ENCODE measurements around the gene EHMT2.
"Not testable (repeated sequence)": the region's sequence is repeated elsewhere in the genome, so short reads cannot be mapped to it uniquely, and the experiment has no call there.

The EHMT2 gene

DNA sequence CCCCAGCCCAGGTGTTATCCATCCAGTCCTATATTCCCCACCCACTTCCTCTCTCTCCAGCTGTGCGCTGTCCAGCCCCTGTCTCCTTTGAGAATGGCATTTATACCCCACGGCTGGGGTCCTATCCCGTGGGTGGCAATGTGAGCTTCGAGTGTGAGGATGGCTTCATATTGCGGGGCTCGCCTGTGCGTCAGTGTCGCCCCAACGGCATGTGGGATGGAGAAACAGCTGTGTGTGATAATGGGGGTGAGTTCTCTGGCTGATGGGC, 31.1 kb upstream of the EHMT2 start:
- no peaks in the 10 kb centered on the region for H3K36me3 Mint-ChIP-seq (ENCODE audit: insufficient read depth)
- no peak overlapping the region for H3K4me3 Mint-ChIP-seq
- H3K27ac Mint-ChIP-seq (ENCODE audit: low read depth), result no peak overlapping the region
- no peaks in the 10 kb centered on the region for H3K4me1 Mint-ChIP-seq
- no peaks in the 10 kb centered on the region for H3K9me3 Mint-ChIP-seq
- H3K27me3 Mint-ChIP-seq, result peaks cover 9% of the 10 kb centered on the region
- DNase-seq (ENCODE audit: low spot score in 2 of 2) (no peak), ATAC-seq (replicated peaks; ENCODE audit: extremely low read depth, poor library complexity, severe bottlenecking) (no peak)

DNA sequence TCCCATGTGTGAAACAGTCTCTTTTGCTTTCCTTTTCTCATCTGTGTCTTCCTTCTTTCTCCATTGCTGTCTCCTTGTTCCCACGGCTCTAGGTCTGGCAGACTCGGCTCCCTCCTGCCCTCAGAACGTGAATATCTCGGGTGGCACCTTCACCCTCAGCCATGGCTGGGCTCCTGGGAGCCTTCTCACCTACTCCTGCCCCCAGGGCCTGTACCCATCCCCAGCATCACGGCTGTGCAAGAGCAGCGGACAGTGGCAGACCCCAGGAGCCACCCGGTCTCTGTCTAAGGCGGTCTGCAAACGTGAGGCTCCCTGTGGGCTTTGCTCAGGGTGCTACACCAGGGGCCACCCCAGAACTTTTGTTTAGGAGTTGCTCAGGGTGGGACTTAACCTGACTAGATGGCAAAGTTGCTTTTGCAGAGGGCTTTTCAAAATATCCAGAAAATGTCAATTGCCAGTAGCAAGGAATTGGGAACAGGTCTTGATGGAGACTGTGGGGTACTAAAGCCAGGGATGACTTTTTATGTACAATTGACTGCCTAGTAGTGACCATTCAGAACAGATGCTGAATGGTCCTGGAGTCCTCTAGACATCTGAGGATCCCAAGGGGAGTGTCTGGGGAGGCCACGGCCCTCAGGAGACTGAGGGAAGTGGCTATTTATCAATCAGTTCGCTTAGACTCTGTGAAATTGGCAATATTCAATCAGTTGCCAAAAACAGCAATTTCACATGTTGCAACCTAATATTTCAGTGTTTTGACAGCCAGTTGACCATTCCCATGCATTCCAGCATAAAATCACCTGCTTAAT, 30.6 kb upstream of the EHMT2 start:
- Mint-ChIP-seq H3K27ac (ENCODE audit: low read depth) (no peak overlapping the region), H3K36me3 (ENCODE audit: insufficient read depth) (no peaks in the 10 kb centered on the region), H3K4me1 (no peaks in the 10 kb centered on the region), H3K4me3 (no peak overlapping the region), H3K27me3 (peaks cover 3% of the 10 kb centered on the region), H3K9me3 (no peaks in the 10 kb centered on the region)
- DNase-seq (ENCODE audit: low spot score in 2 of 2) (no peak), ATAC-seq (replicated peaks; ENCODE audit: extremely low read depth, poor library complexity, severe bottlenecking) (no peak)

DNA sequence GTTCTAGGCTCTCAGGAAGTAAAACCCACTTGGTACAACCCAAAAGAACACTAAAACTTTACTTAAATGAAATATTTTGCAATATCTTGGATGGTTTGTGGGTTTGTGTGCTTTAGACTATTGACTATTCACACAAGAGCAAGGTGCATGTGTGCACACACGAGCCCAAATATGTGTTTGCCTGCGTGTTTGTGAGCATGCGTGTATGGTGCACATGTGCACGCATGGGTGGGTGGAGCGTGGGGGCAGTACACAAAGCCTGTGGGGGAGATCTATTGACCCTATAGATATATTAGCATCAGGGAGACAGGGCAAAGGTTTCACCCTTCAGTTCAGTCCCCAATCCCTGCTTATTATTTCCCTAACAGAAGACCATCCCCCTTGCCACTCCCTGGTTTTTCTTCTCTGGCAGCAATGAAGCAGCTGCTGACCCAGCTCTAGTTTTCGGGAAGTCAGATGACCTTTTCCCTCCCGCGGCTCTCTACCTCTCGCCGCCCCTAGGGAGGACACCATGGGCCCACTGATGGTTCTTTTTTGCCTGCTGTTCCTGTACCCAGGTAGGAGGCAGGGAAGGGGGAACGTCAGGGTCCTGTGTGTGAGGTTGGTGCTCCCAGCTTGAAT, 29.9 kb upstream of the EHMT2 start, which contains the start of gene C2:
C2 (plus strand) TSS at position 476 of the 621 bp plus-strand sequence; CDS start at position 512, 36 bp downstream.
- Mint-ChIP-seq H3K27me3 (no peaks in the 10 kb centered on the region), H3K9me3 (no peaks in the 10 kb centered on the region), H3K27ac (ENCODE audit: low read depth) (no peak within 1 kb of the TSS), H3K36me3 (ENCODE audit: insufficient read depth) (no peaks in the 10 kb centered on the region), H3K4me1 (no peaks in the 10 kb centered on the region), H3K4me3 (no peak within 1 kb of the TSS)
- ATAC-seq (replicated peaks; ENCODE audit: extremely low read depth, poor library complexity, severe bottlenecking) (no peak), DNase-seq (ENCODE audit: low spot score in 2 of 2) (no peak)

DNA sequence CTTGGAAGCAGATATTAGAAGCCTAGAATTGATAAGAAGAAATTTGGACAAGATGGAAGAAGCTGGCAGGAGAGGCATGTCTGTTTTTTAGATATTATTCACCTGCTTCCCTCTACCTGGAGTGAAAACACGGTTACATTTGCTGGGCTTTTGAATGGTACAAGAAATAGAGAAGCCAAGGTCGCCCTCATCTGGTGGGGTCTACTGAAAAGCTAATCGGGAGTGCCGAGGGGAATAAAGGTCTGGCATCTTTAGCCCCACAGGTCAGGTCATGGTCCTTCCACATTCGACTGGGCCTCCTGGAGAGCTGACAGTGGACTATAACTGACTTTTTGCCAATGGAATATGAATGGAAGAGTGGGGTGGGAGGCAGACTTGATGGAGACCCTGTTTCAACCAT, 25.4 kb upstream of the EHMT2 start:
- Mint-ChIP-seq H3K4me1 (no peaks in the 10 kb centered on the region), H3K9me3 (no peaks in the 10 kb centered on the region), H3K27ac (ENCODE audit: low read depth) (no peak overlapping the region), H3K36me3 (ENCODE audit: insufficient read depth) (no peaks in the 10 kb centered on the region), H3K4me3 (no peak overlapping the region), H3K27me3 (no peaks in the 10 kb centered on the region)
- ATAC-seq (replicated peaks; ENCODE audit: extremely low read depth, poor library complexity, severe bottlenecking) (no peak), DNase-seq (ENCODE audit: low spot score in 2 of 2) (no peak)

DNA sequence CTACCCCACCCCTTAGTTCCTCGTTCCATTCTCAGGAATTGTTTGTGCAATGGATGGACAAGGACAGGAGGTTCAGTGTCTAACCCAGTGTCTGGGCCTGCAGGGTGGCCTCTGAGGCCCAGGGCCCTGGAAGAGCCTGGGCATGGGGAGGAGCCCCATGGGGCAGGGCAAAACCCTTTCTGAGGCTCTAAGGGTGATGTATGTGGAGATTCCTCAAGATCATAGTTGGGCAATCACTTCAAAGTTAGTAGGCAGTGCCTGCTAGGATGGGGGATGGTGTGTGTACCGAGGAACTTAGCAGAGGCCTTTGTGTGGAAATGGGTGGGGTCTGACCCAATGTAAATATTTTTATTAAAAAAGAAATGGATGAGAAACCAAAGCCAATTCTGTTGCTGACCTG, 23.3 kb upstream of the EHMT2 start:
- peaks cover 5% of the 10 kb centered on the region for H3K27me3 Mint-ChIP-seq
- DNase-seq (ENCODE audit: low spot score in 2 of 2), result no peak
- no peaks in the 10 kb centered on the region for H3K4me1 Mint-ChIP-seq
- ATAC-seq (replicated peaks; ENCODE audit: extremely low read depth, poor library complexity, severe bottlenecking), result no peak
- no peaks in the 10 kb centered on the region for H3K36me3 Mint-ChIP-seq (ENCODE audit: insufficient read depth)
- H3K27ac Mint-ChIP-seq (ENCODE audit: low read depth), result no peak overlapping the region
- no peak overlapping the region for H3K4me3 Mint-ChIP-seq
- H3K9me3 Mint-ChIP-seq, result no peaks in the 10 kb centered on the region

DNA sequence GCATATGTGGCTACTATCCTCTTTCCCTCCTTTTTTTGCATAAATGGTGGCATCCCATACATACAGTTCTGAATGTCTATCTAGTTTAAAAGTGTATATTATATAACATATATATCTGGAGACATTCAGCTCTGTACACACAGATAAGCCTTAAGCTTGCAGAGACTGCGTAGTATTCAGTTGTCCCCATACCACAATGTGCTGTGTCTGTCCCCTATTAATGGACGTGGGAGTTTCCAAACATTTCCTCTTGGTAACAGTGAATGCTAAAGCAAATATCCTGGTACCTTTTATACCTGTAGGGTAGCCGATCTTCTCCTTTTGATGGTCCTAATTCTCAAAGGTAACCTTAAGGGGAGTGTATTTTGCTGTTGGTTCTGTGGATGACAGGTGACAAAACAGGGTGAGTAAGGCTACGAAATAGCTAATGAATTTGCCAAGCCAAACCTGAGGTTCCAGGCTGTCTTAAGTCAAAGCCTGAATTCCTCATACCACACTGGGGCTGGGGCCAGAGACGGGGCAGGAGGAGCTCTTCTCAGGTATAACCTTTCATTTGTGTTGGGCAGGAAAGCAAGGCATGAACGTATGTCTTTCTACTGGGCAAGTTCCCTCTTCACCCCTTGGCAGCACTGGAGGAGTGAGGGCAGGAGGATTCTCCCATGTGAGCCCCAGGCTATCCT, 22.3 kb upstream of the EHMT2 start:
- Mint-ChIP-seq H3K9me3 (no peaks in the 10 kb centered on the region), H3K27me3 (peaks cover 16% of the 10 kb centered on the region), H3K4me3 (no peak overlapping the region), H3K27ac (ENCODE audit: low read depth) (no peak overlapping the region), H3K36me3 (ENCODE audit: insufficient read depth) (no peaks in the 10 kb centered on the region), H3K4me1 (no peaks in the 10 kb centered on the region)
- DNase-seq (ENCODE audit: low spot score in 2 of 2) (no peak), ATAC-seq (replicated peaks; ENCODE audit: extremely low read depth, poor library complexity, severe bottlenecking) (no peak)

DNA sequence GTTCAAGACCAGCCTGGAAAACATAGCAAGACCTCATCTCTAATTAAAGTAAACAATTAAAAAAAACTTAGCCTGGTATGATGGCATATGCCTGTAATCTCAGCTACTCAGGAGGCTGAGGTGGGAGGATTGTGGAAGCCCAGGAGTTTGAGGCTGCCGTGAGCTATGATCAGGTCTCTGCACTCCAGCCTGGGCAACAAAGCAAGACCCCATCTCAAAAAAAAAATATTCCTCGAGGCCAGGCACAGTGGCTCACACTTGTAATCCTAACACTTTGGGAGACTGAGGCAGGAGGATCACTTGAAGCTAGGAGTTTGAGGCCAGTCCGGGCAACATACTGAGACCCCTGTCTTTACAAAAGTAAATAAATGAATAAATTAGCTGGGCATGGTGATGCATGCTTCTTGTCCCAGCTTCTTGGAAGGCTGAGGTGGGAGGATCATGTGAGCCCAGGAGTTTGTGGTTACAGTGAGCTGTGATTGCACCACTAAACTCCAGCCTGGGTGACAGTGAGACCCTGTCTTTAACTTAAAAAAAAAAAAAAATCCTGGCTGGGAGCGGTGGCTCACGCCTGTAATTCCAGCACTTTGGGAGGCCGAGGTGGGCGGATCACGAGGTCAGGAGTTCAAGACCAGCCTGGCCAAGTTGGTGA, 20.7 kb upstream of the EHMT2 start:
- Mint-ChIP-seq H3K36me3 (ENCODE audit: insufficient read depth) (no peaks in the 10 kb centered on the region), H3K4me1 (no peaks in the 10 kb centered on the region), H3K9me3 (no peaks in the 10 kb centered on the region), H3K4me3 (no peak overlapping the region), H3K27ac (ENCODE audit: low read depth) (no peak overlapping the region), H3K27me3 (peaks cover 17% of the 10 kb centered on the region)
- ATAC-seq (replicated peaks; ENCODE audit: extremely low read depth, poor library complexity, severe bottlenecking), result no peak
- DNase-seq (ENCODE audit: low spot score in 2 of 2), result no peak

DNA sequence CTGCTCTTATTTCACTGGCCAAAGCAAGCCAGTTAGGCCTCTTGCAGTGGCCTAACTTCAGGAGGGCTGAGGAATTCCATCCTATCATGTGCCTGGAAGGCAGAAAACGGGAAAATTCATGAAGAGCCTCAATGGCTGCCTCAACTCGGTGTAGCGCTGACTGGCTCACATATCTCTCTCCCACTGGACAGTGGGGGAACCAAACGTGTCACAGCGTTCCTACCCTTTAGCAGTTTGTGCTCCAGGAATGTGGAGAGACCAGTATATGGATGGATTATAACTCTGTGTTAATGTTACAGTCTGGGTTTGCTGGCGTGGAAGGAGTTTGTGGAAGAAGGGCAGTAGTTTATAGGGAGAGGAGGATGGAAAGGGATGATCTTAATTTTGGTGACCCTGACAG, 18.3 kb upstream of the EHMT2 start:
- Mint-ChIP-seq H3K9me3 (no peaks in the 10 kb centered on the region), H3K36me3 (ENCODE audit: insufficient read depth) (no peaks in the 10 kb centered on the region), H3K27me3 (peaks cover 27% of the 10 kb centered on the region), H3K27ac (ENCODE audit: low read depth) (no peak overlapping the region), H3K4me3 (no peak overlapping the region), H3K4me1 (no peaks in the 10 kb centered on the region)
- no peak for DNase-seq (ENCODE audit: low spot score in 2 of 2)
- ATAC-seq (replicated peaks; ENCODE audit: extremely low read depth, poor library complexity, severe bottlenecking), result no peak

DNA sequence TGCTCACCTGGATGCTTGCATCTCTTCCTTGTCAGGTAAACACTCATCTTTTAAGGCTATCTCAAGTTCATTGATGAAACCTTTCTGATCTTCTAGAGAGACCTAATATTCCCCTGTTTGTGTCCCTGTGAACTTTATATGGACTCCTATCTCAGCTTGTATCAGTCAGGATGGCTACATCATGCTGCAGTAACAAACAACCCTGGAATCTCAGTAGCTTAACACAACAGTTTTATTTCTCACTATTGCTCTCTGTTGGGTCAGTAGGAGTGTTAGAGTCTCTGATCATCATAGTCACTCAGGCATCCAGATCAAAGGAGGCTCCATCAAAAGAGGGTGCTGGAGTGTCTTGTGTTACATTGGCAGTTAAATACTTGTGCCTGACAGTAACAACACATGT, 17.9 kb upstream of the EHMT2 start:
- Mint-ChIP-seq H3K36me3 (ENCODE audit: insufficient read depth) (no peaks in the 10 kb centered on the region), H3K4me1 (no peaks in the 10 kb centered on the region), H3K4me3 (no peak overlapping the region), H3K27ac (ENCODE audit: low read depth) (no peak overlapping the region), H3K9me3 (no peaks in the 10 kb centered on the region), H3K27me3 (peaks cover 27% of the 10 kb centered on the region)
- ATAC-seq (replicated peaks; ENCODE audit: extremely low read depth, poor library complexity, severe bottlenecking) (no peak), DNase-seq (ENCODE audit: low spot score in 2 of 2) (no peak)

DNA sequence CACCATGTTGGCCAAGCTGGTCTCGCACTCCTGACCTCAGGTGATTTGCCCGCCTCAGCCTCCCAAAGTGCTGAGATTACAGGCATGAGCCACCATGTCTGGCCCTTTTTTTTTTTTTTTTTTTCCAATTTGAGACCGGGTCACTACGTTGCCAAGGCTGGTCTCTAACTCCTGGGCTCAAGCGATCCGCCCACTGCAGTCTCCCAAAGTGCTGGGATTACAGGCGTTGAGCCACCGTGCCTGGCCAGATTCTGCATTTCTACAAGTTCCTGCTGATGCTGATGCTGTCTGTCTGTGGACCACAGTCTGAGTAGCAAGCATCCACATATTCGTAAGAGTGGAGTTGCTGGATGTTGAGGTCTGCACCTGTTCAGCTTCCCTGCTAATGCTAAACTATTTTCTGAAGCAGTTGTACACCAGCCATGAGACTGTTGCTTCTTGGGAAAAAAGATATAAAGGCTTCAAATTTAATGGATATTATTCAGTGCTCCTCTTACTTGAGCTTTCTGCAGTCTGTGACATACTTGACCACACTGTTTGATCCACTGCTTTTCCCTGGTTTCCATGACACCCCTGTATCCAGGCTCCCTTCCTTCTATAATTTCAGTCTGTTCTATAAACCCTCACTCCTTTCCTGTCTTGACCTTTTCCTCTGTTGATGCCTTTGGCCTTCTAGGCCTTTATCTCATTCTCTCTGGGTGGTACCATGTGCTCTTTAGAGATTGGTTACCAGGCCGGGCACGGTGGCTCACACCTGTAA, 14.5 kb upstream of the EHMT2 start:
- H3K4me3 Mint-ChIP-seq, result no peak overlapping the region
- H3K36me3 Mint-ChIP-seq (ENCODE audit: insufficient read depth), result peaks cover 2% of the 10 kb centered on the region
- no peaks in the 10 kb centered on the region for H3K9me3 Mint-ChIP-seq
- ATAC-seq (replicated peaks; ENCODE audit: extremely low read depth, poor library complexity, severe bottlenecking), result no peak
- no peak overlapping the region for H3K27ac Mint-ChIP-seq (ENCODE audit: low read depth)
- no peaks in the 10 kb centered on the region for H3K4me1 Mint-ChIP-seq
- H3K27me3 Mint-ChIP-seq, result peaks cover 27% of the 10 kb centered on the region
- no peak for DNase-seq (ENCODE audit: low spot score in 2 of 2)

DNA sequence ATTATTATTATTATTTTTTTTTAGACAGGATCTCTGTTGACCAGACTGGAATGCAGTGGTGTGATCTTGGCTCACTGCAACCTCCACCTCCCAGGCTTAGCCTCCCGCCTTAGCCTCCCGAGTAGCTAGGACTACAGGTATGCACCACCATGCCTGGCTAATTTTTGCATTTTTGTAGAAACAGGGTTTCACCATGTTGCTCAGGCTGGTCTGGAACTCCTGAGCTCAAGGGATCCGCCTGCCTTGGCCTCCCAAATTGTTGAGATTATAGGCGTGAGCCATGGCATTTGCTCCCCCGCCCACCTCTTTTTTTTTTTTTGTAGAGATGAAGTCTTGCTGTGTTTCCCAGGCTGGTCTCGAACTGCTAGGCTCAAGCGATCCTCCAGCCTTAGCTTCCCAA, 11.8 kb upstream of the EHMT2 start:
- not testable (repeated sequence) for ATAC-seq (replicated peaks; ENCODE audit: extremely low read depth, poor library complexity, severe bottlenecking); DNase-seq (ENCODE audit: low spot score in 2 of 2); H3K4me1 Mint-ChIP-seq; H3K9me3 Mint-ChIP-seq; H3K27ac Mint-ChIP-seq (ENCODE audit: low read depth); H3K36me3 Mint-ChIP-seq (ENCODE audit: insufficient read depth); H3K4me3 Mint-ChIP-seq
- peaks cover 18% of the 10 kb centered on the region for H3K27me3 Mint-ChIP-seq

DNA sequence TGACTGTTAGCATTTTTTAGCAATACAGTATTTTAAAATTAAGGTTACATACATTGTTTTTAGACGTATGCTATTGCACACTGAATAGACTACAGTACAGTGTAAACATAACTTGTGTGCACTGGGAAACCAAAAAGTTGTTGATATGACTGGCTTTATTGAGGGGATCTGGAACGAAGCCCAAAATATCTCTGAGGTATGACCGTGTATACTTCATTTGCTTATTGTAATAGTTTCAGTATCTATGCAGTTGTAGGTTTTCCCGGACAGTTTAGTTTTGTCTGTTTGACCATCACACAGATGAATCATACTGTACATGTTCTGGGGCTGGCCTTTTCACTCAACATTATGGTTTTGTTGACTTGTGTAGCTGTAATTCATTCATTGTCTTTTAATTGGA, 11.3 kb upstream of the EHMT2 start:
- H3K4me3 Mint-ChIP-seq, result no peak overlapping the region
- no peaks in the 10 kb centered on the region for H3K9me3 Mint-ChIP-seq
- peaks cover 18% of the 10 kb centered on the region for H3K27me3 Mint-ChIP-seq
- ATAC-seq (replicated peaks; ENCODE audit: extremely low read depth, poor library complexity, severe bottlenecking), result no peak
- H3K27ac Mint-ChIP-seq (ENCODE audit: low read depth), result no peak overlapping the region
- H3K4me1 Mint-ChIP-seq, result no peaks in the 10 kb centered on the region
- DNase-seq (ENCODE audit: low spot score in 2 of 2), result no peak
- H3K36me3 Mint-ChIP-seq (ENCODE audit: insufficient read depth), result peaks cover 2% of the 10 kb centered on the region
